Embryonic facial prominence (tissue), 1 donor: ENCODE results near the gene F8A3.
"Not testable (repeated sequence)": the region's sequence is repeated elsewhere in the genome, so short reads cannot be mapped to it uniquely, and the experiment has no call there.

ENCODE experiments used
- DNase-seq: peaks from one replicate; pipeline ENCODE4 v3.0.0-alpha.2; 2016; ENCODE audit errors: extremely low spot score

Gene F8A3

DNA sequence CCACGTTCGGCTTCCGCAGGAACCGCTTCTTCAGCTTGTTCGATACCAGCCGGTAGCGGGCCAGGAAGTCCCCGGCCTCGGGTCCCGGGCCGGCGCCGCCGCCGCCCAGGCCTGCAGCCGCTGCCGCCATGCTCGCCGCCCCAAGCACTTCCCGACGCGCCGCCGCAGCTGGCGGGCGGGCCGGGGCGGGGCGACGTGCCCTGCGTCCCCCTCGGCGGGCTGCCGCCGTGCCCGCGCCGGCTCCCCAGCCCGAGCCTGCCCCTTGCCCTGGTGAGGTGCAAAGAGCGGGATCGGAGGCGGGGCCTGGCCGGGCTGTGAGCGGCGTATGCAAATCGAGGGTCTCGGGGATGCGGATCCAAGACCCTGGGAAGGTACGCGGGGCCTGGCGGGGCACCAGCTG is at the start of gene F8A3:
F8A3 (minus strand) TSS at position 150 of the 400 bp plus-strand sequence; CDS start at position 130, 20 bp downstream.
- not testable (repeated sequence) for DNase-seq

DNA sequence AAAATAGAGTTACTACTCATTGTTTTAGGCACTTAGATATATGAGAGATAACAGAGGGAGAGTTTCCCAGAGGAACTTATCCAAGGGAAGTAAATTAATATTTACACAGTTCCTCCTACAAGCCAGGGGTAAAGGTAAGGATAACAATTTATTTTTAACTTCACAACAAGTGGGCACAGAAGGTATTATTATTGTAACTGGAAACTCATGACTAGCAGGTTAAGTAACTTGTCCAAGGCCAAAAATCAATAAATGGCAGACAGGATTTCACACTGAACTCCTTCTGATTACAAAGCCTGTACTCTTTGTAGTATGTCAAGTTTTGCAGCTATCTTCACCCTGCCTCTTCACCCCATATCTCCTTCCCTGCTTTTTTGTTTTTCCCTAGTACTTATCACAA is 46.9 kb upstream of the F8A3 start:
- DNase-seq = no peak

DNA sequence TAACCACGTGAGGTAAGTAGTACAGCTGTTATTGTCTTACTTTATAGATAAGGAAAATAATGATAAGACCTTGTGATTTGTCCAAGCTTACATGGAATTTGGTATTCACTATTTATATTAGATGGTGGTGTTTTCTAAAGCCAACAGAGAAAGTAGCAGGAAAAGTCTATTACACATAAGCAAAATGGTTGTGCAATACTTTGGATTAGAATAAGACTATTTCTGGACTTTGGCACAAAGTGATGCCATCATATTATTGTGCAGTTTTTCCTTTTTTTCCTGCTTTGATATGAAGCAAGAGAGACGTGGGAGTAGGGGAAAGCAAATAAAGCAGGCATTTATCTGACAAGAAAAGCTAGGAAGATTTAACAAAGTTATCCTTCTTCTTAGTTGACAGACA is 36.7 kb upstream of the F8A3 start:
- not testable (repeated sequence) for DNase-seq

DNA sequence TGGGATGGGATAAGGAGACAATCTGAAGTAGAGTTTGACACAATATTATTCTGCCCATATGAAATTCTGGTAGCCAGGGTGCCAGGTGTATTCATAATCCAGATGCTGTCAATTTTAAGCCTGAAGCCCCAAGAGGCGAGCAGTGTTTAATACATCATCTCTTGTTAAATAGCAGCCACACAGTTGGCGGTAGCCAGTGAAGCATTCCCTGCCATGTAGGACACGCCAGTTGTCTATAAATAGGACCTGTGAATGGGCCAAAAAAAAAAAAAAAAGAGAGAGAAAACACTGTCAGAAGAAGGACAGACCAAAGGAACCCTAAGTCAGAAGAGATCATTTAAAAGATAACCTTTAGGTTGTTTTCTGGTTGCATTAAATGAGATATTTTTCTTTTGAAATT is 33.0 kb upstream of the F8A3 start:
- not testable (repeated sequence) for DNase-seq

DNA sequence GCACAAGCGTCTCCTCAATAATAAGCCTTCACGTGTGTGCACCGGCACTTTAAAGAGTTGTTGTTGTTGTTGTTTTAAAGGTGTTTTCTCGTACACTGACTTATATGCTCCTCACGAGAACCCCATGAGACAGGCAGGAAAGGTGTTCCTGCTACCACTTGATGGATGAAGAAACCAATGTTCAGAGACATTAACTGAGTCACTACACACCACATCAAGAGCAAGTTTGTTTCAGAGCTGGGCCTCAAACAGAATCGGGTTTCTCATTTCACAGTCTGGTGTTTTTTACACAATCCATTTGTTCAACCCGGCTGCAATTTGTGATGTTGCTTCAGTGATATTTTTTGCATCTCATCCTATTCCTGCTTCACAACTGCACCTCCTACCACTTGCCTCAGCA is 18.7 kb upstream of the F8A3 start:
- DNase-seq = not testable (repeated sequence)

DNA sequence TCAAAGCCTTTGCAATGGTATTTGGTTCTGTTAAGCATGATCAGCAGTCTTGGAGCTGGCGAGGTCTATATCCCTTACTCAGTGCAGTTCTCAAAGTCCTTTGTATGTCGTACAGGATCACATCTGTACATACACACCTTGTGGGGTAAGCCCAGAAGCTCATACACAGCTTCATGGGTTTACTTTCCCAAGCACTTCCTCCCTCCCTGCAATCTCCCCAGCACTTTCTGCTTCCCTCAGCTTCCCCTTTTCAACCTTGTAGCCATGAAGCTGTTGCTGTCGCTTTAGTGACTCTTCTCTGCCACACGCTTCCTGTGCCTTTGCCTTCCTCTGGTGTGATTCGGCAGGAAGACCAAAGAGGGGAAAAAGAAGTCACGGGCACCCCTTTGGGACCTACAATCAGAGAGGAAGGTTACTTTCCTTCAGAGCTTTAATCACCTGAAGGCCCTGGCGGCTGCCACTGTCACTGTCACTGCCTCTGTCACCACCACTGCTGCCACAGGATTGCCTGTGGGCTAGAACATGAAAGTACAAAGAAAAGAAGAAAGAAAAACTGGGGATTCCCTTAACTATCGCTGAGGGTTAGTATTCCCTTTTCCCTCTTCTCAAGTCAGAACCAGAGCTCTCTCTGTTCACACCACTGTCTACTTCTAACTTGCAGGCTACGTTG is 8.0 kb upstream of the F8A3 start:
- not testable (repeated sequence) for DNase-seq

DNA sequence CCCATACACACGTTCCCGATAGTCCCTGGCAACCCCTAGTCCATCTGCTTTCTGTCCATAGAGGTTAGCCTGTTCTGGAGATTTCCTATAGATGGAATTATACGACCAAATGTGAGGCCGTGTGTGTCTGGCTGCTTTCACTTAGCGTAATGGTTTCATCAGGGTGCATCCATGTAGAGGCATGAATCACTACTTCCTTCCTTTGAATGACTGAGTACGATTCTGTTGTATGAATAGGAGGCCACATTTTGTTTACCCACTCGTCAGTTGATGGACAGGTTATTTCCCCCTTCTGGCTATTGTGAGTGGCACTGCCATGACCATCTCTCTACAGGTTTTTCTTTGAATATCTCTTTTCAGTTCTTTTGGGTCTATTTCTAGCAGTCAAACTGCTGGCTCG is 2.1 kb upstream of the F8A3 start:
- not testable (repeated sequence) for DNase-seq

DNA sequence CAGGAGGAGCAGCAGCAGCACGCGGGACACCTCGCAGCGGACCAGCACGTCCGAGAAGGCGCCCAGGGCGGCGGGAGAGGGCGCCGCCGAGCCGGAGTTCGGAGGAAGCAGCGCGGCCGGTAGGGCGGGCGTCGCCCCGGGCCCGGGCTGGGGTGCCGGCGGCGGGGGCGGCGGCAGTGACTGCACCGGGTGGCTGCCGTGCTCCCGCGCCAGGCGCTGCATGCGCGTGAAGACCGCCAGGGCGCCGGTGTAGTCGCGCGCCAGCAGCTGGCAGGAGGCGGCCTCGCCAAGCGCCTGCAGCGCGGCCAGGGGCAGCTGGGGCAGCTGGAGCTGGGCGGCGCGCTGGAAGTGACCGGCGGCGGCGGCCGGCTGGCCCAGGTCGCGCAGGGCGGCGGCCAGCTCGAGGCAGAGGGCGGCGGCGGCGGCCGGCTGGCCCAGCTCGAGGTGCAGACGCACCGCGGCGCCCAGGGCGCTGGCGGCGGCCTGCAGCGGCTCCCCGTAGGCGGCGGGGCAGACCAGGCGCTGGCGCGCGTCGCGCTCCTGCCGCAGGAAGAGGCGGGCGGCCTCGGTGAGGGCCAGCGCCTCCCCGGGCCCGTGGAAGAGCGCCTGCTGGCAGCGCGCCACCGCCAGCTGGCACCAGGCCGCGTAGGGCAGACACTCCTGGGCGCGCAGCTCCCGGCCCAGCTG is 516 bp downstream of the F8A3 start:
- not testable (repeated sequence) for DNase-seq

DNA sequence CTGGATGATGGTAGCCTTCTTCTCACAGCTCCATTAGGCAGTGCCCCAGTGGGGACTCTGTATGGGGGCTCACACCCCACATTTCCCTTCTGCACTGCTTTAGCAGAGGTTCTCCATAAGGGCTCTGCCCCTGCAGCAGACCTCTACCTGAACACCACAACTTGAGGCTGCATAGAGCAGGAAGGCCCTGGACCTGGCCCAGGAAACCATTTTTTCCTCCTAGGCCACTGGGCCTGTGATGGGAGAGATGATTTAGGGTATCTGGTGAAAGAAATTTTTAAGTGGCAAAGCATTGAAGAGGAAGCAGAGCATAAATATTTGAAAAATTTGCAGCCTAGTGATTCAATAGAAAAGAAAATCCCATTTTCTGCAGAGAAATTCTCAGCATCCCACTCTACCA is 17.3 kb downstream of the F8A3 start:
- no peak for DNase-seq

DNA sequence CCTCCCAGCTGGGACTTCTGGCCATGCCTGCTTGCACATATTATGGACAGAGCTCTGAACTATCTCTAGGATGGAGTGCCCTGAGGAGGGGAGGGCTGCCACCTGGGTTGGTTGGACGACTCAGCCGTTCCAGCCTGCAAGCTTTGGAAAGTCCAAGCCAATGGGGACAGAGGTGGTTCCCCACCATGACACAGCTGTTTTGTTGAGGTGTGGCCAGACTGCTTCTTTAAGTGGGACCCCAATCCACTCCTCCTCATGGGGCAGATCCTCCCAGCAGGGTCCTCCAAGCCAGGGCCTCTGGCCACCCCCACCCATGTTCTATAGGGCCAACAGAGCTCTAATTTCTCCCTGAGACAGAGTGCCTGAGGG is 22.7 kb downstream of the F8A3 start:
- no peak for DNase-seq

DNA sequence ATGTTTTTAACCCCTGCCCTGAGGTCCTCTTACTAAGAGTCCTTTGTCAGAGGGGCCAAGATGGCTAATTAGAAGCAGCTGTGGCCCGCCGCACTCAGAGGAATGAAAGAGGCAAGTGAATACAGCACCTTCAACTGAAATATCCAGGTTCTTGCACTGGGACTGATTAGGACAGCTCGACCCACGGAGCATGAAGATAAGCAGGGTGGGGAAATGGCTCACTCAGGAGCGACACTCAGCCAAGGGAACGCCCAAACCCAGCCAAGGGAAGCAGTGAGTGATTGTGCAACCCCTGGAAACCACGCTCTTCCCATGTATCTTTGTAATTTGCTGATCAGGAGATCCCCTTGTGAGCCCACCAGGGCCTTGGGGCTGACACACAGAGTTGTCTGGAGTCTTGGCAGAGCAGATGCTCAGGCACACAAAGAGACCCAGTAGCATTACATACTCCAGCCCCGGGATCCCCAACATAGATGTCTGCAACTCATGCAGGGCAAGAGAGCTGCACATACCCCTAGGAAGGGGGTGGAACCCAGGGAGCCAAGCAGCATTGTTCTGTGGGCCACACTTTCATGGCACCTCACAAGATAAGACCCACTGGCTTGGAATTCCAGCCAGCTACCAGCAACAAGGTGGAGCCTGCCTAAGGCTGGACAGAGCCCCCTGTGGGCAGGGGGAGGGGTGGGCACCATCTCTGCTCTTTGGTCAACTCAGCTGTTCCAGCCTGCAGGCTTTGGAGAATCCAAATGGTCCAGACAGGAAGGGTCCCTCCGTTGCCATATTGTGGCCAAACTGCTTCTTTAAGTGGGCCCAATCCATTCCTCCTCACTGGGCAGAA is 23.3 kb downstream of the F8A3 start:
- DNase-seq = no peak

DNA sequence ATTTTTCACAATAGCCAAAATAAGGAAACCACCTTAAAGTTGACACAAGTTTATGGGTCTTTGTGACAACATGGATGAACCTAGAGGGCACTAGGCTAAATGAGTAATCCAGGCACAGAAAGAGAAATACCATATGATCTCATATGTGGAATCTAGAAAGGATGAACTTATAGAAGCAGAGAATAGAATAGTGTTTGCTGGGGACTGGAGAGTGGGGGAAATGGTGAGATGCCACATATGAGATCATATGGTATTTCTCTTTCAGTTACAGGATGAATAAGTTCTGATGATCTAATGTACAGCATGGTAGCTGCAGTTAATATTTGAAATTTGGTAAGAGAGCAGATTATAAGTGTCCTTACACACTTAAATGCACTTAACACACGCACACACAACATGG is 40.7 kb downstream of the F8A3 start:
- no peak for DNase-seq
